Activated gamma-delta T cell treated with Interleukin-2 at 50 U/mL for 16 hours (primary cell): ENCODE results near the gene SULT1C3.
"Not testable (repeated sequence)": the region's sequence is repeated elsewhere in the genome, so short reads cannot be mapped to it uniquely, and the experiment has no call there.

ENCODE experiments used
- DNase-seq: peaks from one replicate; pipeline ENCODE4 v3.0.0-alpha.2; 2020

The SULT1C3 gene

GRCh38 chr2:108253106-108253505, 13.3 kb downstream of the SULT1C3 start:
- DNase-seq, result no peak

- DNase-seq, result no peak
Measured at GRCh38 chr2:108257757-108258331, 18.1 kb downstream of the SULT1C3 start.

GRCh38 chr2:108260773-108261172, 21.0 kb downstream of the SULT1C3 start:
- DNase-seq, result no peak

- no peak for DNase-seq
Measured at GRCh38 chr2:108262036-108262435, 22.3 kb downstream of the SULT1C3 start.

- no peak for DNase-seq
Measured at GRCh38 chr2:108263401-108263800, 23.6 kb downstream of the SULT1C3 start.

GRCh38 chr2:108266218-108266617, 26.4 kb downstream of the SULT1C3 start:
- no peak for DNase-seq

- DNase-seq, result no peak
Measured at GRCh38 chr2:108267101-108267500, 27.3 kb downstream of the SULT1C3 start.

GRCh38 chr2:108268001-108268400, 28.2 kb downstream of the SULT1C3 start:
- DNase-seq, result no peak

- no peak for DNase-seq
Measured at GRCh38 chr2:108270346-108270745, 30.6 kb downstream of the SULT1C3 start.

GRCh38 chr2:108270768-108271506, 31.2 kb downstream of the SULT1C3 start:
- DNase-seq, result no peak

- DNase-seq, result no peak
Measured at GRCh38 chr2:108271691-108272253, 32.0 kb downstream of the SULT1C3 start.

- DNase-seq, result no peak
Measured at GRCh38 chr2:108278631-108279030, 38.9 kb downstream of the SULT1C3 start.

GRCh38 chr2:108279468-108279867, 39.7 kb downstream of the SULT1C3 start:
- DNase-seq, result no peak

GRCh38 chr2:108280466-108280865, 40.7 kb downstream of the SULT1C3 start:
- DNase-seq, result no peak

GRCh38 chr2:108284566-108284965, 44.8 kb downstream of the SULT1C3 start:
- not testable (repeated sequence) for DNase-seq

- DNase-seq, result no peak
Measured at GRCh38 chr2:108285616-108286015, 45.8 kb downstream of the SULT1C3 start.

GRCh38 chr2:108287169-108287568, 47.4 kb downstream of the SULT1C3 start:
- DNase-seq, result no peak

- no peak for DNase-seq
Measured at GRCh38 chr2:108288534-108289106, 48.9 kb downstream of the SULT1C3 start, which contains the start of gene SULT1C2. TSS of gene SULT1C2 (plus strand) at chr2:108288895. CDS start at chr2:108293668, 4,773 bp downstream.

- no peak for DNase-seq
Measured at GRCh38 chr2:108293850-108294249, 54.1 kb downstream of the SULT1C3 start.

- DNase-seq, result no peak
Measured at GRCh38 chr2:108297436-108298141, 57.8 kb downstream of the SULT1C3 start.

- no peak for DNase-seq
Measured at GRCh38 chr2:108301558-108301957, 61.8 kb downstream of the SULT1C3 start.

GRCh38 chr2:108304975-108305374, 65.2 kb downstream of the SULT1C3 start:
- no peak for DNase-seq

GRCh38 chr2:108305901-108306300, 66.1 kb downstream of the SULT1C3 start:
- no peak for DNase-seq
